RPMI8226 (cell line): ENCODE data around the gene UAP1L1.
"Not testable (repeated sequence)": the region's sequence is repeated elsewhere in the genome, so short reads cannot be mapped to it uniquely, and the experiment has no call there.

Experiments
- DNase-seq: peaks from one replicate; pipeline ENCODE4 v3.0.0-alpha.2; 2015

UAP1L1 gene

GRCh38 chr9:137116027-137116507 is 38.8 kb downstream of the UAP1L1 start:
- DNase-seq: peak; percentile 4

- DNase-seq: no peak
Measured at GRCh38 chr9:137116728-137117127, 39.4 kb downstream of the UAP1L1 start.

GRCh38 chr9:137117269-137117731 is 40.0 kb downstream of the UAP1L1 start:
- DNase-seq: no peak

GRCh38 chr9:137118092-137118603 is 40.8 kb downstream of the UAP1L1 start:
- DNase-seq: not testable (repeated sequence)

GRCh38 chr9:137121927-137122795 is 44.8 kb downstream of the UAP1L1 start:
- not testable (repeated sequence) for DNase-seq

GRCh38 chr9:137122796-137123467 is 45.6 kb downstream of the UAP1L1 start:
- not testable (repeated sequence) for DNase-seq

GRCh38 chr9:137123468-137123837 is 46.1 kb downstream of the UAP1L1 start:
- DNase-seq: no peak

GRCh38 chr9:137123952-137124462 is 46.7 kb downstream of the UAP1L1 start:
- DNase-seq: not testable (repeated sequence)

- no peak for DNase-seq
Measured at GRCh38 chr9:137126786-137127185, 49.5 kb downstream of the UAP1L1 start.

- peak; percentile 89 for DNase-seq
Measured at GRCh38 chr9:137127301-137128157, 50.2 kb downstream of the UAP1L1 start.

GRCh38 chr9:137128158-137128861 is 51.0 kb downstream of the UAP1L1 start:
- DNase-seq: peak; percentile 50

- DNase-seq: peak; percentile 57
Measured at GRCh38 chr9:137128862-137129455, 51.6 kb downstream of the UAP1L1 start.

- DNase-seq: peak; percentile 98
Measured at GRCh38 chr9:137129456-137130175, 52.3 kb downstream of the UAP1L1 start.

GRCh38 chr9:137130176-137130755 is 52.9 kb downstream of the UAP1L1 start:
- DNase-seq: peak; percentile 62
